GM06990 (cell line): ENCODE data around the gene ALK.

Experiments used
- DNase-seq: peaks from one replicate; pipeline ENCODE4 v3.0.0-alpha.2; 2011; ENCODE audit not compliant: insufficient read length; ENCODE audit errors: extremely low read depth
- H3K27me3 ChIP-seq: replicated peaks from 2 replicates; pipeline ENCODE4 v1.6.0; 2011; ENCODE audit warnings: low read length; ENCODE audit not compliant: control insufficient read depth, insufficient read depth
- H3K36me3 ChIP-seq: 2 replicates; pipeline ENCODE4 v1.5.1; 2011; ENCODE audit warnings: low read length; ENCODE audit not compliant: control insufficient read depth, insufficient read depth
- H3K4me3 ChIP-seq: replicated peaks from 2 replicates; pipeline ENCODE4 v1.5.1; 2011; ENCODE audit warnings: low read depth, mild to moderate bottlenecking, control low read depth, low read length
- TF ChIP-seq, protein P1 (sequence below): IDR thresholded peaks from 2 replicates; pipeline ENCODE4 v1.5.1; 2011; ENCODE audit warnings: low read length, control low read depth, mild to moderate bottlenecking, inconsistent platforms; ENCODE audit not compliant: insufficient read depth, poor library complexity, severe bottlenecking

ALK gene

DNA sequence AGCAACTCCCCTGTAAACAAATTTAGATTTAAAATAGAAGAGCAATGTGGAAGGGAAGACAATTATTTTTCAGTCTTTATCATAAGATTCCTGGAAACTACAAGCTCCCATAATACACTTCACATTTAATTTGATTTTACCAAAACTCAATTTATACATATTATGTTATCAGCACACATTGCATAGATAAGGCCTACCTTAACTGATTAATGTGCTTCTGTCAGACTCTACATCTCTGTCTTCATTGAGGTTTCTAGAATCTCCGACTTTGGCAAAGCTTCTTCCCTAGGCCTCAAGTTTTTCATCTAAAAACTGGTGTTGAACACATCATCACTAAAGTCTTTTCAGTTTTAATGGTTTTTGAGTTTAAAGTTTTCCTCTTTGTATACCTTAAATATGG is 440.1 kb downstream of the ALK start:
- TF ChIP-seq, protein P1, sequence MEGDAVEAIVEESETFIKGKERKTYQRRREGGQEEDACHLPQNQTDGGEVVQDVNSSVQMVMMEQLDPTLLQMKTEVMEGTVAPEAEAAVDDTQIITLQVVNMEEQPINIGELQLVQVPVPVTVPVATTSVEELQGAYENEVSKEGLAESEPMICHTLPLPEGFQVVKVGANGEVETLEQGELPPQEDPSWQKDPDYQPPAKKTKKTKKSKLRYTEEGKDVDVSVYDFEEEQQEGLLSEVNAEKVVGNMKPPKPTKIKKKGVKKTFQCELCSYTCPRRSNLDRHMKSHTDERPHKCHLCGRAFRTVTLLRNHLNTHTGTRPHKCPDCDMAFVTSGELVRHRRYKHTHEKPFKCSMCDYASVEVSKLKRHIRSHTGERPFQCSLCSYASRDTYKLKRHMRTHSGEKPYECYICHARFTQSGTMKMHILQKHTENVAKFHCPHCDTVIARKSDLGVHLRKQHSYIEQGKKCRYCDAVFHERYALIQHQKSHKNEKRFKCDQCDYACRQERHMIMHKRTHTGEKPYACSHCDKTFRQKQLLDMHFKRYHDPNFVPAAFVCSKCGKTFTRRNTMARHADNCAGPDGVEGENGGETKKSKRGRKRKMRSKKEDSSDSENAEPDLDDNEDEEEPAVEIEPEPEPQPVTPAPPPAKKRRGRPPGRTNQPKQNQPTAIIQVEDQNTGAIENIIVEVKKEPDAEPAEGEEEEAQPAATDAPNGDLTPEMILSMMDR, result no peak
- no peaks in the 10 kb centered on the region; the same call in 1 of the 2 replicates for H3K27me3 ChIP-seq
- DNase-seq, result no peak

GRCh38 chr2:29480426-29480825 is 441.0 kb downstream of the ALK start:
- TF ChIP-seq, protein P1, result no peak
- peak; percentile 12 for DNase-seq
- H3K36me3 ChIP-seq, result no peaks in the 10 kb centered on the region
- H3K27me3 ChIP-seq, result no peaks in the 10 kb centered on the region; the same call in 1 of the 2 replicates
- H3K4me3 ChIP-seq, result no peak overlapping the region

More for the DNA sequence above, 440.1 kb downstream of the ALK start:
- no peak overlapping the region for H3K4me3 ChIP-seq
- H3K36me3 ChIP-seq, result no peaks in the 10 kb centered on the region

DNA sequence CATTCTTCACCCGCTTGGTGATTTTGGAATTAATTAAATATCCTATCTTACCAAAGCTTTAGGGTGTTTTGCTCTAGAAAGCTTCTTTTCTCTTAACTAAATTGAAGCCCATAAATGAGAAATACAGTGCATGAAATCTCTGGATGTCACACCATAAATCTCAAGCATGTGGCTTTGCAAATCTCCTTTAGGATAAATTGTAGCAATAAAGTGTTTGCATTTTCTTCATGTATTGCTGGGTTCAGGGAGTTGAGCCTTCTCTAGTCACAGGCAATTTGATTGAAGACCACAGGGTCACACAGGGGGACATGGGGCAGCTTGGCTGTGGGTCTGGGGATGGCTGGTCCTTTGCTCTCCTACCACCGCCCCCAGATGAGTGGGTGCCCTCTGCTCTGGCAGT is 442.0 kb downstream of the ALK start:
- no peak for DNase-seq
- Histone ChIP-seq H3K27me3 (no peaks in the 10 kb centered on the region; the same call in 1 of the 2 replicates), H3K36me3 (no peaks in the 10 kb centered on the region), H3K4me3 (no peak overlapping the region)
- TF ChIP-seq, protein P1, result no peak

DNA sequence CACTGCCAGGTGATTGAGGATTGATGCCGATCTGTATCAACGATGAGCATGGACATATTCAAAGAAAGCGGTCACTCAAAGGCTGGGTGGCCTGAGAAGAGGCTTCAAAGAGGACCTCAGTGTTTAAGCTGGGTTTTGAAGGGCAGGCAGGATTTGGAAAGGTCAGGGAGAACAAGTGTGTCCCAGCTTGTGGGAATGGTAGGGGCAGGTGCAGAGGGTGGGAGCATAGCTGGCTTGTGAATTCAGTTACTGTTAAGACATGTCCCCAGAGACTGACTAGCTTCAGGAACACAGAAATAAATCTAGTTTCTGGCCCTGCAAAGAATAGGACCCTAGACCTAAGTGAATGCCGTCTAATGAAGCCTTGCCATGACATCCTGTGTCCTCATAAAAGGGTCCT is 442.7 kb downstream of the ALK start:
- Histone ChIP-seq H3K36me3 (no peaks in the 10 kb centered on the region), H3K4me3 (no peak overlapping the region), H3K27me3 (no peaks in the 10 kb centered on the region; the same call in 1 of the 2 replicates)
- no peak for DNase-seq
- TF ChIP-seq, protein P1, result no peak

DNA sequence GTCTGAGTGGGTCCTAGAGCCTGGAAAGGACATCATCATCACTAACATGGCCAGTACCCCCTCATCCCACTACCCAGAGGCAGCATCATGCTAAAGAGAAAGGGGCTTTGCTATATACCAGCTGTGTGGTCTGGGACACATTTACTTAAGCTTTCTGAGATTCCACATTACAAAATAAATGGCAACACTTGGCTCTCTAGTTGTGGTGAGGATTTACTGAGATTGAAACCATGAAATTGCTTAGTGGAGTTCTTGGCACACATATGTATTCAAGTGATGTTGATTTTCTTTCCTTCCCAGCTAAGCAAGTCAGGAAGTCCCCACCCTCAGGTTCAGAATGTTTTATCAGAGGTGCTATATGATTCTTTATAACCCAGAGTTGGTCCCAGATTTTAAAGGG is 444.2 kb downstream of the ALK start:
- TF ChIP-seq, protein P1, result no peak

DNA sequence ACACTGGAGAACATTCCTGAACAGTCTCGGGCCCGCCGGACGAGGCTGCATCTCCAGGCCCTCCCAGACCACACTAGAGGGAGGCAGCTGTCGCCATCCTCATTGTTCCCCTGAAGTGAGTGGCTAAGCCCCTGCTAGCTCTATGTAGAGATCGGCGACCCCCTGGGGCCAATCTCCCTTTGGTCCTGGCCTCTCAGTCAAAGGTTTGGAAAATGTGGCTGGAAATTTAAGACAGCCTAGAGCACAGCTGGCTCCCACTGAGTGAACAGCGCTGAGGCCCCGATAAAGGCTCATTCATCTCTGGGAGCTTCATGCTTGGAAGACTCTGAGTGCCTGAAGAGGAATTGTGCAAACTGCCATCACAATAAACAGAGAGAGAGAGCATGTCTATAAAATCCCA is 445.9 kb downstream of the ALK start:
- no peaks in the 10 kb centered on the region for H3K36me3 ChIP-seq
- H3K27me3 ChIP-seq, result no peaks in the 10 kb centered on the region; the same call in 1 of the 2 replicates
- TF ChIP-seq, protein P1, result no peak
- H3K4me3 ChIP-seq, result no peak overlapping the region
- DNase-seq, result no peak

More for the DNA sequence above, 444.2 kb downstream of the ALK start:
- Histone ChIP-seq H3K36me3 (no peaks in the 10 kb centered on the region), H3K27me3 (no peaks in the 10 kb centered on the region; the same call in 1 of the 2 replicates), H3K4me3 (no peak overlapping the region)
- no peak for DNase-seq
